ENCODE results near the gene XBP1. TPM values are rescaled to one million over a fixed set of nuclear protein-coding genes. Genes with fewer than 3 reads are reported as not detected.
A peak's percentile ranks its signal among the peaks of the same experiment; 100 is the strongest.

XBP1 gene
- total and polyA plus RNA-seq, 2 of the 13 experiments (the other 11 are each of a cell fraction or from before 2014, with no cell fraction given), result 416 to 427 TPM

DNA sequence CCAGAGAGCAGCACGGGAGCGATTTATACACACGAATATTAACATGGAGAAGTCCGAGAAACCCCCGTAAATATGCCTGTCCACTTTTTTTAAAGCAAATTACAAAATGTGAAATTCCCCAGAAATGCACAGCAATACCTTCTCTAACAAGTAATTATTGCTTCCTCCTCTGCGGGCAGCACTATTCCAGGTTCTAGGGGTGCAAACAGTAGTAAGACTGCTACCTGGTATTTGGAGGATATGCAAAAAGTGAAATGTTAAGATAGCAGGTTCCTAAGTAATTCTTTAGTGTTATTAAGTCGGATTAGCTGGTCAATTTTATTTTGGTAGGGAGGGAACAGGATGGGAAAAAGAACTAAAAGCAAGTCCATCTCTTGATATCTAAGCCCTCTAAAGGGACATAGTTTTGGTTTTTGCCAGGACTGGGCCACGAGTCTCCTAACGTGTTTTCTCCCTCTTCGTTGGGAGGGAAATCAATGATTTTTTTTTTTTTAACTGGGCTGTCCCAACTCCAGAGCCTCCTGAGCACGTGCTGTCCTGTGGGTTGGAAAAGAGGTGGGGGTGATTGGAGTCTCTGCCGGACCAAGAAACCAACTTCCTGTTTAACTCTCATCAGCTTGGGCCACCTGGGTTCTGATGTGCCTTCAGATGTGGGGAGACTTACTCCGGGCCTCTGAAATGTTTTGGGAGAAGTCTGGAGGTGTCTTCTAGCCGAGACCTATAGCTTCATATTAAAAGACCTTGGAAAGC, 1.7 kb upstream of the XBP1 start (continued):
- TF ChIP-seq, protein P1, sequence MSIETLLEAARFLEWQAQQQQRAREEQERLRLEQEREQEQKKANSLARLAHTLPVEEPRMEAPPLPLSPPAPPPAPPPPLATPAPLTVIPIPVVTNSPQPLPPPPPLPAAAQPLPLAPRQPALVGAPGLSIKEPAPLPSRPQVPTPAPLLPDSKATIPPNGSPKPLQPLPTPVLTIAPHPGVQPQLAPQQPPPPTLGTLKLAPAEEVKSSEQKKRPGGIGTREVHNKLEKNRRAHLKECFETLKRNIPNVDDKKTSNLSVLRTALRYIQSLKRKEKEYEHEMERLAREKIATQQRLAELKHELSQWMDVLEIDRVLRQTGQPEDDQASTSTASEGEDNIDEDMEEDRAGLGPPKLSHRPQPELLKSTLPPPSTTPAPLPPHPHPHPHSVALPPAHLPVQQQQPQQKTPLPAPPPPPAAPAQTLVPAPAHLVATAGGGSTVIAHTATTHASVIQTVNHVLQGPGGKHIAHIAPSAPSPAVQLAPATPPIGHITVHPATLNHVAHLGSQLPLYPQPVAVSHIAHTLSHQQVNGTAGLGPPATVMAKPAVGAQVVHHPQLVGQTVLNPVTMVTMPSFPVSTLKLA (IDR thresholded peaks at IDR 0.05), result peak; percentile 66
- TF ChIP-seq TBX3 (IDR thresholded peaks at IDR 0.05; ENCODE audit: borderline replicate concordance) (no peak), TCF7 (IDR thresholded peaks at IDR 0.05; ENCODE audit: low read depth) (peak; percentile 28), BORCS8-MEF2B (CRISPR knock-in tag; IDR thresholded peaks at IDR 0.05) (0 out of 2 replicates have a peak, but pooled peaks have one; percentile 35), MIER3 (CRISPR knock-in tag; IDR thresholded peaks at IDR 0.05; ENCODE audit: borderline replicate concordance) (0 out of 2 replicates have a peak, but pooled peaks have one; percentile 42), ZFP90 (CRISPR knock-in tag; IDR thresholded peaks at IDR 0.05; ENCODE audit: borderline replicate concordance) (0 out of 2 replicates have a peak, but pooled peaks have one; percentile 50), POLR2A (IDR thresholded peaks at IDR 0.05; ENCODE audit: insufficient read depth in 1 of 2, low read depth in 2 of 2, low read length in 2 of 2) (peak; percentile 51 to 65; a peak in 3 of 4 replicates), ZSCAN9 (CRISPR knock-in tag; IDR thresholded peaks at IDR 0.05; ENCODE audit: borderline replicate concordance) (peak; percentile 80; the same call in 1 of the 2 replicates), ATAD3A (CRISPR knock-in tag; IDR thresholded peaks at IDR 0.05) (no peak), ZMYM3 (CRISPR knock-in tag; IDR thresholded peaks at IDR 0.05) (0 out of 2 replicates have a peak, but pooled peaks have one; percentile 14), HMG20B (CRISPR knock-in tag; conservative IDR thresholded peaks at IDR 0.05) (peak; percentile 36; the same call in 1 of the 2 replicates), NFYB (CRISPR knock-in tag; IDR thresholded peaks at IDR 0.05) (no peak), ZNF354B (CRISPR knock-in tag; IDR thresholded peaks at IDR 0.05) (no peak; the same call in 1 of the 2 replicates), ZNF607 (CRISPR knock-in tag; IDR thresholded peaks at IDR 0.05; ENCODE audit: borderline replicate concordance) (peak; percentile 36; the same call in 1 of the 2 replicates), KLF16 (CRISPR knock-in tag; IDR thresholded peaks at IDR 0.05) (peak in 1 of 2 experiments; percentile 76; a peak in 2 of 4 replicates), NCOA2 (CRISPR knock-in tag; IDR thresholded peaks at IDR 0.05) (peak; percentile 78)
- TF ChIP-seq, protein P2, sequence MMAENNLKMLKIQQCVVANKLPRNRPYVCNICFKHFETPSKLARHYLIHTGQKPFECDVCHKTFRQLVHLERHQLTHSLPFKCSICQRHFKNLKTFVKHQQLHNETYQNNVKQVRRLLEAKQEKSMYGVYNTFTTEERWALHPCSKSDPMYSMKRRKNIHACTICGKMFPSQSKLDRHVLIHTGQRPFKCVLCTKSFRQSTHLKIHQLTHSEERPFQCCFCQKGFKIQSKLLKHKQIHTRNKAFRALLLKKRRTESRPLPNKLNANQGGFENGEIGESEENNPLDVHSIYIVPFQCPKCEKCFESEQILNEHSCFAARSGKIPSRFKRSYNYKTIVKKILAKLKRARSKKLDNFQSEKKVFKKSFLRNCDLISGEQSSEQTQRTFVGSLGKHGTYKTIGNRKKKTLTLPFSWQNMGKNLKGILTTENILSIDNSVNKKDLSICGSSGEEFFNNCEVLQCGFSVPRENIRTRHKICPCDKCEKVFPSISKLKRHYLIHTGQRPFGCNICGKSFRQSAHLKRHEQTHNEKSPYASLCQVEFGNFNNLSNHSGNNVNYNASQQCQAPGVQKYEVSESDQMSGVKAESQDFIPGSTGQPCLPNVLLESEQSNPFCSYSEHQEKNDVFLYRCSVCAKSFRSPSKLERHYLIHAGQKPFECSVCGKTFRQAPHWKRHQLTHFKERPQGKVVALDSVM (CRISPR knock-in tag; IDR thresholded peaks at IDR 0.05), result peak; percentile 54; the same call in 1 of the 2 replicates
- TF ChIP-seq, protein P3, sequence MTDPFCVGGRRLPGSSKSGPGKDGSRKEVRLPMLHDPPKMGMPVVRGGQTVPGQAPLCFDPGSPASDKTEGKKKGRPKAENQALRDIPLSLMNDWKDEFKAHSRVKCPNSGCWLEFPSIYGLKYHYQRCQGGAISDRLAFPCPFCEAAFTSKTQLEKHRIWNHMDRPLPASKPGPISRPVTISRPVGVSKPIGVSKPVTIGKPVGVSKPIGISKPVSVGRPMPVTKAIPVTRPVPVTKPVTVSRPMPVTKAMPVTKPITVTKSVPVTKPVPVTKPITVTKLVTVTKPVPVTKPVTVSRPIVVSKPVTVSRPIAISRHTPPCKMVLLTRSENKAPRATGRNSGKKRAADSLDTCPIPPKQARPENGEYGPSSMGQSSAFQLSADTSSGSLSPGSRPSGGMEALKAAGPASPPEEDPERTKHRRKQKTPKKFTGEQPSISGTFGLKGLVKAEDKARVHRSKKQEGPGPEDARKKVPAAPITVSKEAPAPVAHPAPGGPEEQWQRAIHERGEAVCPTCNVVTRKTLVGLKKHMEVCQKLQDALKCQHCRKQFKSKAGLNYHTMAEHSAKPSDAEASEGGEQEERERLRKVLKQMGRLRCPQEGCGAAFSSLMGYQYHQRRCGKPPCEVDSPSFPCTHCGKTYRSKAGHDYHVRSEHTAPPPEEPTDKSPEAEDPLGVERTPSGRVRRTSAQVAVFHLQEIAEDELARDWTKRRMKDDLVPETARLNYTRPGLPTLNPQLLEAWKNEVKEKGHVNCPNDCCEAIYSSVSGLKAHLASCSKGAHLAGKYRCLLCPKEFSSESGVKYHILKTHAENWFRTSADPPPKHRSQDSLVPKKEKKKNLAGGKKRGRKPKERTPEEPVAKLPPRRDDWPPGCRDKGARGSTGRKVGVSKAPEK (CRISPR knock-in tag; IDR thresholded peaks at IDR 0.05; ENCODE audit: borderline replicate concordance), result no peak
- TF ChIP-seq, protein P4, sequence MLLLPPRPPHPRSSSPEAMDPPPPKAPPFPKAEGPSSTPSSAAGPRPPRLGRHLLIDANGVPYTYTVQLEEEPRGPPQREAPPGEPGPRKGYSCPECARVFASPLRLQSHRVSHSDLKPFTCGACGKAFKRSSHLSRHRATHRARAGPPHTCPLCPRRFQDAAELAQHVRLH (CRISPR knock-in tag; IDR thresholded peaks at IDR 0.05; ENCODE audit: borderline replicate concordance, low read depth), result no peak
- TF ChIP-seq, protein P5, sequence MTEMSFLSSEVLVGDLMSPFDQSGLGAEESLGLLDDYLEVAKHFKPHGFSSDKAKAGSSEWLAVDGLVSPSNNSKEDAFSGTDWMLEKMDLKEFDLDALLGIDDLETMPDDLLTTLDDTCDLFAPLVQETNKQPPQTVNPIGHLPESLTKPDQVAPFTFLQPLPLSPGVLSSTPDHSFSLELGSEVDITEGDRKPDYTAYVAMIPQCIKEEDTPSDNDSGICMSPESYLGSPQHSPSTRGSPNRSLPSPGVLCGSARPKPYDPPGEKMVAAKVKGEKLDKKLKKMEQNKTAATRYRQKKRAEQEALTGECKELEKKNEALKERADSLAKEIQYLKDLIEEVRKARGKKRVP (CRISPR knock-in tag; IDR thresholded peaks at IDR 0.05), result peak in 1 of 2 experiments; percentile 56; a peak in 1 of 4 replicates

Measured in HepG2 (cell line).